ENCODE results near the gene RYR2.

RYR2 gene

DNA sequence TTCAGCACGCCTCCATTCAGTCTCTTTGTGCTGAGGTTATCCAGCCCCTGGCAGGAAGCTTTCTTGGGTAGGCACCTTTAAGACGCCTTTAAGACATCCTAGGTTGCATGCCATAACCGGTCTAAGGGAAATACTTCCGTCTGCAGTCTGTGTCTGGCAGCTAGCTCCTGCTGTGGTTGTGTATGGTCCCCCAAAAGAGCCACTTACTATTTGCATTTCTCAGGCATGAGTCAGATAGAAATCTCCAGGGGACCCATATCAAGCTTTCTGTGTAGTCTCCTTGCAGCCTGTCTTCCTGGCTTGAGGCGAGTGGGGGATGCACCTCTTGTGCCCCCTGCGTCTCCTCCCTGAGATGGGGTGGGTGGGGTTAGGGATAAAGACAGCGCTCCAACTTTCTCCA lies 10.0 kb upstream of the RYR2 start:
- DNase-seq (ENCODE audit: low read depth, low spot score): no peak

DNA sequence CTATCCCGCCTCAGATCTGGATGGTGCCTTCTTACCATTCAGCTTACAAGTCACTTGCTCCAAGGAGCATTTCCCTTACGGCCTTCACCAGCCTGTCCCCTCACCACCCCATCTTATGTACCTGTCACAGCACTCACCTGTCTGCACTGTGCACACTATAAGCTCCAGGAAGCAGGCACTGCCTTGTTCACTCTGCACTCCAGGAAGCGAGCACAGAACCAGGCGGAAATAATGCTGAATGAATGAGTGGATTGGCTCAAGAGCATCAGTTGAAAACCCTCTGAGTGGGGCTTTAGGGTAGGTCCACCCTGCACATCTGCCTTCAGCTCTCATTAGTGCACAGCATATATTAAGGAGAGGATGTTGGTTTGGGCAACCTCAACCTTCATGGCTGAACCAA lies 8.9 kb upstream of the RYR2 start:
- no peak for DNase-seq (ENCODE audit: low read depth, low spot score)

DNA sequence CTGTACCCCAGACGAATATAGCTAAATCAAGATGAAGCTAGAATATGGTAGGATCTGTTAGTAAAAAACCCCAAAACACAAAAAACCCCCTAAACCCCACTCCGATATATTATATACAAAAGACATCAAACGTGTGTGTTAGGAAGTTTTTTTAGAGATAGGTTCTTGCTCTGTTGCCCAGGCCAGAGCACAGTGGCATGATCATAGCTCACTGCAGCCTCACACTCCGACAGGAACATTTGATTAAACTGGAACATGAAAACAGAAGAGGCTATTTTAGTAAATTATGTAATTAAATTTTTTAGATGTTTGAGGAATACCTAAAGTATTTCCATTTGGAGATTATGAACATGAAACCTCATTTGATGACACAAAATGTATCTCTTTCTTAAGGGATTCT lies 8.2 kb upstream of the RYR2 start:
- no peak for DNase-seq (ENCODE audit: low read depth, low spot score)

DNA sequence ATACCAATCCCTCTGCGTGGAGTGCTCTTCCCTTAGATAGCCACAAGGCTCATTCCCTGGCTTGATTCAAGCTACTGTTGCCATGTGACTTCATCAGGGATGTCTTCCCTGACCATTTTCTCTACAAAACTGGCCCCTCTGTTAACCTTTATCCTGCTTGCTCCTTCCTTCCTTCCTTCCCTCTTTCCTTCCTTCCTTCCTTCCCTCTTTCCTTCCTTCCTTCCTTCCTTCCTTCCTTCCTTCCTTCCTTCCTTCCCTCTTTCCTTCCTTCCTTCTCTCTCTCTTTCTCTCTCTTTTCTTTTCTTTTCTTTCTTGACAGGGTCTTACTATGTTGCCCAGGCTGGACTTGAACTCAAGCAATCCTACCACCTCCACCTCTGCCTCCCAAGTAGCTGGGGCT lies 6.2 kb upstream of the RYR2 start:
- DNase-seq (ENCODE audit: low read depth, low spot score): no peak

DNA sequence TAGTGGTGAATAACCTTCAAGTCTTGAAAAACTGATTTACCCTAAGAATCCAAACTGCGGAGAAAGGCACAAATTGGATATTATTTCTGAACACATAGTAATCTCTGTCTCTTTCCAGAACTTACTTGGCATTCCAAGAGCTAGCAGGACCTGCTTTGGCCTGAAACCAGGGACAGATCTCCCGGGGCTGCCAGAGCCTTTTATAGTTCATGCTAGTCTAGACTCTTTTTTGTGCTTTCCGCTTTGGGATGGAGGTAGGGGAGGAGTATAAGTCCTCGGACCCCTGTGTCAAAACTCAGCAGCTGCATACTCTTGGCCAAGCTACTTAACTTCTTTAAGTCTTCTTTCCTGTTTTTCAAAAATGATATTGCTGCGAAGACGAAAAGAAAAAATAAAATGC lies 3.8 kb upstream of the RYR2 start:
- DNase-seq (ENCODE audit: low read depth, low spot score): no peak

DNA sequence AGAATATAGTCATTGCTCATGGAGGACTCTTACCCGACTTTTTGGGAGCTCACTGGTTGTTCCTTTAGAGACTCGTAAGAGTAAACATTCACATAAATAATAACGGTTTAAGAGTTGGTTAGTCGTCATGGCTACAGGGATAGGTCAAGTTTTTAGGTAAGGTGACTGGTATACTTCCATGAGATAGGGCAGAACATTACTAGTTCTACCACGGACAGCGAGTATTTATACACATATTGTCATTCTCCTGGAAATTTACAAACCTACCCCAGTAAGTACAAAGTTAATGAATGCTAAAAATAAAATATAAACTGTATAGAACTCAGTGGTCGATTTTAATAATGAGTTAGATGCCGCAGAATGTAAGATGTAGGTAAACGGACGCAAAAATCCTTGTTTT lies 1.2 kb upstream of the RYR2 start:
- DNase-seq (ENCODE audit: low read depth, low spot score): no peak

DNA sequence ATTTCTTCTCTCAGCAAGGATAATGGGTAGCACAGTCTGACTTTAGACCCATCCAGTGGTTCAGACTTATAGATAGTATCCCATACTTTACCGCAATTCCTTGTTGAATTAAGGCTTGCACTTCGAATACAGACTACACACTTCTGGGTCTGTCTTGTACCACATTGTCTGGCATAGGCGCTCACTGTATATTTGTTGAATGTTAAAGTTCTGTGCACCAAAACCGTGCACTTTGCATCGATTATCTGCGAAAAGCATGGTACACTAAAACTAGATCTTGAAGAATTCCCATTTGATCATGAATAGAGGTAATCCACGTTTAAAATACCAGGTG lies 556 bp upstream of the RYR2 start:
- no peak for DNase-seq (ENCODE audit: low read depth, low spot score)

DNA sequence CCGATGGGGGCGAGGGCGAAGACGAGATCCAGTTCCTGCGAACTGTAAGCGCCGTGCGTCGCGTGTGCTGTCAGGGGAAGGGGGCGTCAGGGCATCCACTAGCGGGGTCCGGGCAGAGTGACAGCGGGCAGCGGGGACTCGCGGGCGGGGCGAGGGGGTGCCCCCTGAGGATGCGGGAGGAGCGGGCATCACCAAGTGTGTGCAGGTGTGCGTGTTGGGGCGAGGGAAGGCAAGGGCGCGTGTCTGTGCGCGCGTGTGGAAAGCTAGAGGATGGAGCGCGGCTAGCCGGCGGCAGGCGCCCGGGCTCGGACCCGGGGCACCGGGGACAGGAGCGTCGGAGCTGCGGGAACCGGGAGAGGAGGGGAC lies 525 bp downstream of the RYR2 start:
- no peak for DNase-seq (ENCODE audit: low read depth, low spot score)

DNA sequence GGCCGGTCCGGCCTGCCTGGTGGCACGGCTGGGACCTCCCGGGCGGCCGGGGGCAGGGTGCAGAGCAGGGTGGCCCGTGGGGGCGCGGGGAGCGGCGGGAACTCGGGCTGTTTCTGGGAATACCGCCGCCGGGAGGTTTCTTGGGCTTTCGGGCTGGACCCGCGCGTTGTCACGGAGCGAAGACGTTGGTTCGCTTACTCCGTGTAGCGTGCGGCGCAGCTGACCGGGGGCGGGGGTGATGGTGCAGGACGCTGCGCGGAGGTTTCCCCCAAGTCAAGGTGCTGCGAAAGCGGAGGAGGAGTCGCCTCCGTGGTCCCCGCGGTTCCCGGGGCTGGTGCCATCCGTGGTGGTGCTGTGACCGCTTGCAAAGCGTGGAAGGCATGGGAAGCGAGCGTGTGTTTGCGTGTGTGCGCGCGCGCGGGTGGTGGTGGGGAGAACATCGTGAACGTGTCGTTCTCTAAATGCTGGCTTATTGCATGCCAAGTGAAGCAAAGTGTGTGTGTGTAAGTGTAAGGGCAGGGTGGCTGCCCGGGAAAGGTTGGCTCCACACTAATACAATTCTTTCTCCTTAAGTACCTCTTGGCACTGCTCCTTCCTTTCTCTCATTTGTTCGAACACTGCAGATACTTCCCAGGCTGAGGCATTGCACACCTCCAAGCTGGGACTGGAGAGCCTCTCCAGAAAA lies 1.1 kb downstream of the RYR2 start:
- no peak for DNase-seq (ENCODE audit: low read depth, low spot score)

DNA sequence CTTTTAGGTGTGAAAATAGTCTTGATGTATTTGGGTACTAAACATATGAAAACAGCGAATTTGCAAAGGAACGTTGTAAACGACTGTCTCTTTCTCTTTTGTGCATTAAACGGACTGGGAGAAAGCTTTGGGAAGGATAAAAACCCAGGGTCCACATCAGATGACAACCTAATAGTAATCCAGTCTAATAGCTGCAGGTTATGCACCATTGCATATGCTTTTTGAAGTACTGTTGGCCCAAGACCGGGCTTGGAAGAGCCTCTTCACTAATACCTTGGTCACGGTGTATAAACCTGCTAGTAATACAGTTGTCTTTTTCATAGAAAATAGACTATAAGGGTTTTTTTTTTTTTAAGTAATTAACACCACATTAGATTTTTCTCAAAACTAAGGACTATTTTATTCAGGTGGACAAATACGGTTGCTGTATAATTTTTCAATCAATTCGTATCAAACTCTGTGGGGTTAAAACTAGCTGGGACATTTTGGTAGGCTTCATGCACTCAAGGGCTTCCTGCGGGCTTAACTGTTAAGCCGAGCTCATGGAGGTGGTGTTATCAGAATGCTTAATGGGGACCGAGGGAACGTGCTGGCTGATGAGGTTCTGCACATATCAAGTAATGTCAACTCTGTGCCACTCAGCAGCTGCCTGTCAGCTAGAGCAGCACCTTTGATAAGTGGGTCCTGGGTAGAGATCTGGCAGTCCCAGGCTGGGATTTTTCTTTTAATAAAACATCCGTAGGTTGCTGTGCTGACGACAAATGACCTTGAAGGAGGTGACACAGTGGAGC lies 2.1 kb downstream of the RYR2 start:
- DNase-seq (ENCODE audit: low read depth, low spot score): no peak

DNA sequence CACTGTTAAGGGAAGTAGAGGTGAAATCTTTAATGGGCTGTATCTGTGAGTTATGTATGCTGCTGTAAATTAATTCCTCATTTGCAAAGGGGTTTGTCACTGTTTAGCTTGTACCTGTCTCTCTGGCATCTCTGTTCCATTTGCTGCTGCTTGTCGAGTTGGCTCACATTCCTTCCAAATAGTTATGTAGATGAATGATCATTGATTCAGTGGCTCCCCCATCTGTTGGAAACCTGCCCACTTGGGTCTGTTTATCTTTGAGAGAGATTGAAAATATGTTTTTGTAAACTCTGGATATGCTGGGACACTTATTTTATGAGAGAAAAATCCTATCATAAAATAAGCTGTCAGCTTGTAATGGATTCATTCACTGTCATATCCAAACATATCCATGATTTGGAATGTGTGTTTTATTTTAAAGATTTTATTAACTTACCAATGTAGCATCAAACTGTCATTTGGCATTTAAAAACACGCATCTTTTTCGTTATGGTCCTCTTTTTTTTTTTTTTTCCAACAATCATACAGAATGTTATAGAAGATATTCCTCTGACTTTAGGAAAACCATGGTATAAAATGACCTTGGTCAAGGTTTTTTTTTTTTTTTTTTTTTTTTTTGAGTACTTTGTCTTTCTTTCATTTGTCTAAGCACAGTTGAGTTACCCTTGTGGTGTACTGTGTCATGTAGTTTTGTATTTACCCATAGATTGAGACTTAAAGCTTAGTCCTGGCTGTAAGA lies 3.5 kb downstream of the RYR2 start:
- DNase-seq (ENCODE audit: low read depth, low spot score): no peak

DNA sequence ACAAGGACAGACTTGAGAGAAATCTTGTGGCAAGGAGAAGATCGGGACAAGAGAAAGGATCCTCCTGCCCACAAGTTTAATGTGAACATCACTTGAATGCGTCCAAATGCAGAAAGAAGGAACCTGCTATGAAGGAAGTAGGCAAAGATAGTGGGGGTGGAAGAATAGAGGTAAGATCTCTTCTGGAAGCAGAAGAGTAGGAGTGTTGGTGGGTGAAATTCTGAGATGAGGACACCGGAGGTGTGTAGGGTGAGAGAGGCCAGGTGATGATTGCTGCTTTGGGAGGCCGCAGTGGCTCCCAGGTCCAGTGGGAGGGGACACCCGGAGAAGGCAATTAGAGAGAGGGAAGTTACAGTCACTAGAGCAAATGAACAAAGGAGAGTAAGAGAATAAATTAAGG lies 6.8 kb downstream of the RYR2 start:
- no peak for DNase-seq (ENCODE audit: low read depth, low spot score)

DNA sequence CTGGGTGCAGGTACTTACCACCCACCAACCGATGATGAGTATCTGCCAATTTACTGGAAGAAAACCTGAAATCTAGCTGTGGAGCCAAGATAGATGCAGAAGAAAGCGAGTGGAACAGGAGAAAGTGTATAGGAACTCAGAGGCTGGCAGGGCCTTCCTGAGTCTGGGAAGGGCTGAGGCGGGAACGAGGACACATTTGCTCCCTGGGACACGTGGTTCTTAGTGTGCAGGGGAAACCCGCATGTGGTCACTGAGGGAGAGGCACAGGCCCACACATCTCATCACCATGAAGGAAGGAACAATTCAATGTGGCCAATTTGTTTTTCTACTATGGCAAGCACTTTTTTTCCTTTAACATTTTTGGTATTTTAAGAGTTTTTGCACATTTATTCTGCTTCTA lies 8.2 kb downstream of the RYR2 start:
- no peak for DNase-seq (ENCODE audit: low read depth, low spot score)

DNA sequence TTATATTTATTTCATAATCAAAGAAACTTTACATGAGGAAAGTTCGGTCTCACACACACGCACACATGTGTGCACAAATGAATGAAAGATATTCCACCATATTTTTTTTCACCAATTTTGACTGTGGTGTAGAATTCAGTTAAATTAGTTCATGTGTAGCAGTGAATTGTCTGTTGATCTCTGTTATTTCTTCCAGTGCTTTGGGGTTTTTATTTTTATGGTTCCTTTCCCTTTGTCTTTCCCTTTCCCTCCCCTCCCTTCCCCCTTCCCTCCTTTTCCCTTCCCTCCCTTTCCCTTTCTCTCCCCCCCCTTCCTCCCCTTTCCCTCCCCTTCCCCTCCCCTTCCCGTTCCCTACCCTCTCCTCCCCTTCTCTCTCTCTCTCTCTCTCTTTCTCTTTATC lies 8.9 kb downstream of the RYR2 start:
- no peak for DNase-seq (ENCODE audit: low read depth, low spot score)

DNA sequence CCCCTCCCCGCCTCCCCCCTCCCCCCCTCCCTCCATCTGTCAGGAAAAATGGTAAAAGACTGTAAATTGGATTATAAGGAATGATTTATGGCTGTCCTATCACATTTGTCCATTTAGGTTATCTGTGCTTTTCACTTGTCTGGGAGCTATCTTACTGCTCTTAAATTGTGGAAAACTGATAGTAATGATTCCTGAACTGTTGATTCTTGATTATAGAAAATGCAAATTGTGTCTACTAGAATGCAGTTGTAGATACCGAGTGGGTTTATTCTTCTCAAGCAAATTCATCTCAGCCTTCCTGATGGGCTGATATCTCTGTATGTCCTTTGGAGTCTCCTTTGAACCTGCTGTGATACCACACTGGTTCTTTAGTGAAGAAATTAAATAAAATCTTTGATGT lies 12.3 kb downstream of the RYR2 start:
- no peak for DNase-seq (ENCODE audit: low read depth, low spot score)

DNA sequence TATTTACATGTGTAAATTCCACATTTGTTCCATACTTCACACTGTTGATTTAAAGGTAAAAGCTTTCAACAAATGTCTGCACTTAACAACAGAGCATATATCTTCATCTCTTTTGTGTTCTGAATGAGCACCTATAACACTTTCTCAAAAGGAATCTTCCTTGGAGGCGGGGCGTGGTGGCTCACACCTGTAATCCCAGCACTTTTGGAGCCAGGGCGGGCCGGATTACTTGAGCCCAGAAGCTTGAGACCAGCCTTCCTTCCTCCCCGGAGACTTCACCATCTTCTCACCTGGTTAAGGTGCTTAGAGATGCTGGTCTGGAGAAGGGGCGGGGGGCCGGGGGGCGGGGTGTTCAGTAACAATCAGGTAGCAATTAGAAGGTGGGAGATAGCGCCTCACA lies 16.5 kb downstream of the RYR2 start:
- DNase-seq (ENCODE audit: low read depth, low spot score): no peak

DNA sequence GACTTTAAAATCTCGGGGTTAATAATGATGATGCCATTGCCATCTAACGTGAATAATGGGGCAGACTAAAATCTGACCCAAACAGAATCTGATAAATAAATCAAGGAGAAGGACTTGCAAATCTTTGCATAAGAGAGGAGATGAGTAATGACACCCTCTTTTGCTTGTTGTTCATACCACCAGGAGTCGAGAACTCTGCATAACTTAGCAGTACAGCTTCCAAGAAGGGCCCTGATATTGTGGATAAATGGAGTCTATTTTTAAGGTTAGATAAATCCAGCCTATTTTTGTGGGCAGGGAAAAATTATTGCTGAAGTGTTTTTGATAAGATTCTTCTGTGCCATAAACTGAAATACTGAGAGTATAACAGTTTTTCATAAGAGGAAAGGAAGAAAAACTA lies 17.3 kb downstream of the RYR2 start:
- DNase-seq (ENCODE audit: low read depth, low spot score): no peak

DNA sequence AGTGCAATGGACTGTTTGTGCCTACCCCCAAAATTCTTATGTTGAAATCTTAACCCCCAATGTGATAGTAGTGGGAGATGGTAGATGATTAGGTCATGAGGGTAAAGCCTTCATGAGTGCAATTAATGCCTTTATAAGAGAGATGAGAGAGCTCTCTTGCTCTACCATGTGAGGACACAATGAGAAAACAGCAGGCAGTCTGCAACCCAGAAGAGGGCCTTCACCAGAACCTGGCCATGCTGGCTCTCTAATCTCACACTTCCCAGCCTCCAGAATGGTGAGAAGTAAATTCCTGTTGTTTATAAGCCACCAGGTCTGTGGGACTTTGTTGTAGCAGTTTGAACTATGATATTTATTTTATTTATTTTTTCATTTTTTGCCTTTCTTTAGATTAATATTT lies 21.0 kb downstream of the RYR2 start:
- no peak for DNase-seq (ENCODE audit: low read depth, low spot score)

DNA sequence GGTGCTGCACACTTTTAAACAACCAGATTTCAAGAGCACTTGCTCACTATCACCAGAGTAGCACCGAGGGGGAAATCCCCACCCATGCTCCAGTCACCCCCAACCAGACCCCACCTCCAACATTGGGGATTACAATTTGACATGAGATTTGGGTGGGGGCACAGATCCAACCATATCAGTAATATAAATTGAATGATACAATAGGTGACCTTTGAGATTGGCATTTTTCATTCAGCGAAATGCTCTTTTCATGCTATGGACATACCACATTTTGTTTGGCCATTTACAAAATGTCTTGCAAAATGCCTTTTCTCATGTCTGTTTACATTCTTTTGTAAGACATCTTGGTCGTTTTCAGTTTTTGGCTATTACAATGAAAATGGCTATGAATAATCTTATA lies 23.9 kb downstream of the RYR2 start:
- no peak for DNase-seq (ENCODE audit: low read depth, low spot score)

DNA sequence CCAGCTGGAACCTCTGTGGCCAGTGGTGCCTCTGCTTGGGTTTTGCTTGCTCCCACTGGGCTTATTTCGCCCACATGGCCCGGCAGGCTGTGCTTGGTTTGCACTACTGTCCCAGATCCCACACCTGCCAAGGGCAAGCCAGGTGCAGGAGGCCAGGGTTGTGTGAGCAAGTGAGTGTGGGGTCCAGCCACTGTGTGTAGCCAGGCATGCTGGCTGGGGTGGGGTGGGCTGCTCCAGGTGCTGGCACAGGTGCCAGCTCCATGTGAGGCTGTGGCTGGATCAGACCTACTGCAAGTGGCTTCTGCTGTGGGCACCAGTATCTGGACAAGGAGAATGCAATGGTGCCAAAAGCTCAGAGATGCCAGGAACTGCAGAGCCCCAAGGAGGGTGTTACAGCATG lies 28.5 kb downstream of the RYR2 start:
- no peak for DNase-seq (ENCODE audit: low read depth, low spot score)

DNA sequence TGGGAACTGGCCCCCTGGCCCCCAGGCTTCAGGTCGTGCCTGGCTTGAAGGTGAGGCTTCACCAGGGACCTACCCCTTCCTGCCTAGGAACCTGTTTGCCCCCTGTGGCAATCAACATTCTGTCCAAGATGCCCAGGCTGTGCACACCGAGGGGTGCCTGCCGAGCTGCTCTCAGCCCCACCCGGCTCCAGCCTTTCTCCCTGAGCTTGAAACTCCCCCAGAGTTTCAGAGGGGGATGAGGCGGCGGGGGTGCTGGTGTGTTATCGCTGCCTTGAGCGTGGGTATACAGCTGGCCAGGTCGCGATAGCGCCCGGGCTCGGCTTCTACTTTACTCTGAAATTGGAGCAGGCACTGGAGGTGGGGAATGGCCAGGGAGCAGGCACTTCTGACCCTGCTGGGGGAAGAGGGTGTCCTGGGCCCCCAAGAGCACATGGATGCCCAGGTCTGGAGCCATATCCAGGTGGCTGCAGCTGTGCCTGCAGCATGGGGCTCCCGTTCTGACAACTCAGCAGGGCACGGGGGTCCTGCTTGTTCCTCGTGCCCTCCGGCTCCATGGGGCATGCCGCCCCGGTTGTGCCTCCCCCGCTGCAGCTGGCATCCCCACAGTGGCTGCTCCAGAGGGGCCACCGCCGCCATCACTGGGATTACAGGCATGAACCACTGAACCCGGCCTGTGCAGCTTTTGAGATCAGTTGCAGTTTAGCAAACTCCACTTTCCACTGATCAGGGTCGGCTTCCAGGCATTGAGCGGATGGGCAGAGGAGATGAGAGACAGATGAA lies 29.8 kb downstream of the RYR2 start:
- no peak for DNase-seq (ENCODE audit: low read depth, low spot score)

DNA sequence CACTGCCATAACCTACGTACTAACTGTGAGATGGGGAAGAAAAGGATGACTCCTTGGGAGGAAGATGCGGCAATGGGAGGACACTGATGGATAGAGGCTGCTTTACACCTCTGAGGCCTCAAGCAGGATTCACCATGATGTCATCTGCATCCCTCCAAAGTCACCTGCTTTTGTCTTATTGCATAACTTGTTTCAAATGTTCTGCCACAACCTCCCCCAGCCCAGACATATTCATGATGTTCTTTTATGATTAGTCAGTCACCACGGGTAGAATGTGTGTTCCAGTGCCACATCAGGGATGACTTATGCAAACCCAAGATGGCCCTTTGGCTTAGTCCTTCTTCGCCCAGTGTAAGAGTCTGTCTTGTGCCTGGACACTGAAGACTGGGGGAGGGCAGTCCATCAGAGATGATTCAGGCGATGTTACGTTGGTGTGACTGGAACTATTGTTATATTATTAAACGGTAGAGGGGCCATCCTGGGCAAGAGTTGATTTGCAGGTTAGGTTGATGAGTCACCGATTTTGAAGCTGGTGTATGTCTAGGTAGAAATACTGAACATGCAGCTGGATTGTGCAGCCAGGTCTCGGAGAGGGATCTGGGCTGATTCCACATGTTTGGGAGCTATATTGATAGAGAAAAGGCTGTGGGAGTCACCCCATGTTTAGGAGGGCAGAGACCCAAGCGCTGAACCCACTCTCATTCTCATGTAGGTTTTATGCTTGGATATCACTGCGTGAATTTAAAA lies 32.6 kb downstream of the RYR2 start:
- DNase-seq (ENCODE audit: low read depth, low spot score): no peak
